ENCODE data around the gene ANXA2. TPM values are rescaled to one million over a fixed set of nuclear protein-coding genes. Genes with fewer than 3 reads are reported as not detected.

The ANXA2 gene
- total RNA-seq, 2 donors from 2014 or later = 355 to 392 TPM

DNA sequence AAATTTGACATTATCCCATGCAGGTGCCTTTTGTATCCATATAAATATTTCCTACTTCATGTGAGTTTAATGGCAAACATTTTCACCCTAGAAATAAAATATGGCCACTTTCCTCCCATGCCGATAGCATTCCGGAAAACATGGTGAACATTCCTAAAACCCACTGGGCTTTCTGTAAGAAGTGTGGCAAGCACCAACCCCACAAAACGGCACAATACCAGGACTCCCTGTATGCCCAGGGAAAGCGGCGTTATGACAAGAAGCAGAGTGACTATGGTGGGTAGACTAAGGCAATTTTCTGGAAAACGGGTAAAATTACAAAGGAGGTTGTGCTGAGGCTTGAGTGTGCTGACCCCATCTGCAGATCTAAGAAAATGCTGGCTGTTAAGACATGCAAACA lies 7.6 kb downstream of the ANXA2 start:
- H3K4me1 ChIP-seq (ENCODE audit: control insufficient read depth, insufficient read depth, low read length) = peaks cover 42% of the 10 kb centered on the region
- no peak overlapping the region for H3K27ac Mint-ChIP-seq

DNA sequence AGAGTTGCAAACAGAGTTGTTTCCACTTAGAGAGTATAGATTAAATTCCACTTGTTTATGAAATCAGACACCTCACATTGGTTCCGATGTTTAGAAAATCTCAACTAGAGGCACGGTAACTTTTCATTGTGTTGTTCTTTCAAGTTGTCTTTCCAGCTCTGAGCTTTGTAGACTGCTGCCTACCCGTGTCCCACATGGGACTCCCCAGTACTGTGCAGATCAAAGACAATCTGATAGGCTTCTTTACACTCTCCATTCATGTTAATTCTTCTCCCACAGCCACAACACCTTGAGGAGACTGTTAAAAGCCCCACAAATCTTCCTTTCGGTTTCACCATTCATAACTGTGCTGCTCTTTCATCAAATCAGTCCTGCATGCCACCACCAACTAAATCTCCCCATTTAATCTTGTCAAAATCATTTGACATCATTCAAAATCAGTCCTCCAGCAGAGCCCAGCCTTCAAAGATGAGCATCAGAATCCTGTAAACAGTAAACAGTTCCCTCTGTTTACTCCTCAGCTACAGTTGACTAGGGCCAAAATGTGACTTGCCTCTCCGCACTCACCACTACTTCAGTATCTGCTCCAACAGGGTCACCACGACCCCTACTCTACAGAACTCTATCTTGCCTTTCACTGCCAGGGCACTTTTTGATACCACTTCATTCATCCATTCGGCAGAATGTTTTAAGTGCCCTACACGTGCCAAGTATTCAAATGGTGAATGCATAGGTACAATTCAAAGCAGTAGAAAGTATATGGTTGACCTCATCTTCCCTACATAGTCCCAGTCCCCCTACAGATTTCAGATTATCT lies 8.3 kb downstream of the ANXA2 start:
- H3K27ac Mint-ChIP-seq = no peak overlapping the region
- Histone ChIP-seq H3K4me3 (ENCODE audit: low read length) (peak overlapping the region; percentile 67), H3K9me3 (ENCODE audit: control insufficient read depth, low read length) (no peaks in the 10 kb centered on the region), H3K27me3 (ENCODE audit: control insufficient read depth, insufficient read depth, low read length, poor library complexity, severe bottlenecking) (no peaks in the 10 kb centered on the region), H3K36me3 (ENCODE audit: control insufficient read depth, insufficient read depth, low read length) (peaks cover 62% of the 10 kb centered on the region), H3K4me1 (ENCODE audit: control insufficient read depth, insufficient read depth, low read length) (peaks cover 36% of the 10 kb centered on the region), H3K27ac (ENCODE audit: low read depth, low read length) (no peak overlapping the region), H3K9ac (ENCODE audit: extremely low read depth, low read length, poor library complexity, severe bottlenecking) (no peak overlapping the region)
- H3K36me3 Mint-ChIP-seq (ENCODE audit: low read depth) = peaks cover 28% of the 10 kb centered on the region
- TF ChIP-seq, protein P1, sequence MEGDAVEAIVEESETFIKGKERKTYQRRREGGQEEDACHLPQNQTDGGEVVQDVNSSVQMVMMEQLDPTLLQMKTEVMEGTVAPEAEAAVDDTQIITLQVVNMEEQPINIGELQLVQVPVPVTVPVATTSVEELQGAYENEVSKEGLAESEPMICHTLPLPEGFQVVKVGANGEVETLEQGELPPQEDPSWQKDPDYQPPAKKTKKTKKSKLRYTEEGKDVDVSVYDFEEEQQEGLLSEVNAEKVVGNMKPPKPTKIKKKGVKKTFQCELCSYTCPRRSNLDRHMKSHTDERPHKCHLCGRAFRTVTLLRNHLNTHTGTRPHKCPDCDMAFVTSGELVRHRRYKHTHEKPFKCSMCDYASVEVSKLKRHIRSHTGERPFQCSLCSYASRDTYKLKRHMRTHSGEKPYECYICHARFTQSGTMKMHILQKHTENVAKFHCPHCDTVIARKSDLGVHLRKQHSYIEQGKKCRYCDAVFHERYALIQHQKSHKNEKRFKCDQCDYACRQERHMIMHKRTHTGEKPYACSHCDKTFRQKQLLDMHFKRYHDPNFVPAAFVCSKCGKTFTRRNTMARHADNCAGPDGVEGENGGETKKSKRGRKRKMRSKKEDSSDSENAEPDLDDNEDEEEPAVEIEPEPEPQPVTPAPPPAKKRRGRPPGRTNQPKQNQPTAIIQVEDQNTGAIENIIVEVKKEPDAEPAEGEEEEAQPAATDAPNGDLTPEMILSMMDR (conservative IDR thresholded peaks at IDR 0.05) = no peak
- peaks cover 54% of the 10 kb centered on the region for H3K4me1 Mint-ChIP-seq
- 79 to 86% methylated on average over 2 to 8 of the region's 8 CpGs for WGBS, 2 experiments (ENCODE audit: insufficient coverage in 1 of 2, insufficient read length in 1 of 2)
- H3K4me3 Mint-ChIP-seq = no peak overlapping the region
- no peaks in the 10 kb centered on the region for H3K9me3 Mint-ChIP-seq
- DNase-seq = peak; percentile 31
- H3K27me3 Mint-ChIP-seq (ENCODE audit: insufficient read depth) = no peaks in the 10 kb centered on the region

More for the DNA sequence above, 7.6 kb downstream of the ANXA2 start:
- Histone ChIP-seq H3K36me3 (ENCODE audit: control insufficient read depth, insufficient read depth, low read length) (peaks cover 62% of the 10 kb centered on the region), H3K4me3 (ENCODE audit: low read length) (peak overlapping the region; percentile 67), H3K9me3 (ENCODE audit: control insufficient read depth, low read length) (no peaks in the 10 kb centered on the region), H3K27ac (ENCODE audit: low read depth, low read length) (no peak overlapping the region), H3K9ac (ENCODE audit: extremely low read depth, low read length, poor library complexity, severe bottlenecking) (no peak overlapping the region), H3K27me3 (ENCODE audit: control insufficient read depth, insufficient read depth, low read length, poor library complexity, severe bottlenecking) (no peaks in the 10 kb centered on the region)
- Mint-ChIP-seq H3K9me3 (no peaks in the 10 kb centered on the region), H3K27me3 (ENCODE audit: insufficient read depth) (no peaks in the 10 kb centered on the region), H3K36me3 (ENCODE audit: low read depth) (peaks cover 31% of the 10 kb centered on the region), H3K4me1 (peaks cover 60% of the 10 kb centered on the region), H3K4me3 (no peak overlapping the region)
- WGBS, 2 experiments (ENCODE audit: insufficient coverage in 1 of 2, insufficient read length in 1 of 2) = 83 to 89% methylated on average over 4 to 6 of the region's 6 CpGs
- TF ChIP-seq, protein P1 (conservative IDR thresholded peaks at IDR 0.05) = no peak
- DNase-seq = peak; percentile 39

DNA sequence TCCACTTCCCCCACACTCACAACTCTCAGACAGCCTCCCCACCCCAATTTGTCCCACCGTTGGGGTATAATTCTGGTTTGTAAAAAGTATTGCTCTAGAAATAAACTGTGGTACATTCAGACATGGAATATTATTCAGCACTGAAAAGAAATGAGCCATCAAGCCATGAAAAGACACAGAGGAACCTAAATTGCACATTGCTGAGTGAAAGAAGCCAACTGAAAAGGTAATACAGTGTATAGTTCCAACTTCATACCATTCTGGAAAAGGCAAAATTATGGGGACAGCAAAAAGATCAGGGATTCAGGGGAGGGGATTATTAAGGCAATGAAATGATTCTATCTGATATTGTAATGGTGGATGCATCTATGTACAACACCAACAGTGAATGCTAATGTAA lies 10.5 kb downstream of the ANXA2 start:
- peaks cover 35% of the 10 kb centered on the region for H3K4me1 Mint-ChIP-seq
- H3K4me1 ChIP-seq (ENCODE audit: control insufficient read depth, insufficient read depth, low read length) = peaks cover 18% of the 10 kb centered on the region

More for the DNA sequence above, 10.5 kb downstream of the ANXA2 start:
- Histone ChIP-seq H3K9ac (ENCODE audit: extremely low read depth, low read length, poor library complexity, severe bottlenecking) (no peak overlapping the region), H3K27me3 (ENCODE audit: control insufficient read depth, insufficient read depth, low read length, poor library complexity, severe bottlenecking) (no peaks in the 10 kb centered on the region), H3K36me3 (ENCODE audit: control insufficient read depth, insufficient read depth, low read length) (peaks cover 72% of the 10 kb centered on the region), H3K9me3 (ENCODE audit: control insufficient read depth, low read length) (no peaks in the 10 kb centered on the region), H3K4me3 (ENCODE audit: low read length) (no peak overlapping the region), H3K27ac (ENCODE audit: low read depth, low read length) (no peak overlapping the region)
- Mint-ChIP-seq H3K4me3 (no peak overlapping the region), H3K27me3 (ENCODE audit: insufficient read depth) (no peaks in the 10 kb centered on the region), H3K27ac (no peak overlapping the region), H3K36me3 (ENCODE audit: low read depth) (peaks cover 42% of the 10 kb centered on the region), H3K9me3 (no peaks in the 10 kb centered on the region)
- WGBS, 2 experiments (ENCODE audit: insufficient coverage in 1 of 2, insufficient read length in 1 of 2) = no CpG with 5 or more reads among the region's 1 CpG
- TF ChIP-seq, protein P1 (conservative IDR thresholded peaks at IDR 0.05) = no peak
- no peak for DNase-seq

Data from endodermal cell (in vitro differentiated cells).